HG02870 (cell line): Measurements from ENCODE around the gene SH3RF3.
"Not testable (repeated sequence)": the region's sequence is repeated elsewhere in the genome, so short reads cannot be mapped to it uniquely, and the experiment has no call there.

ENCODE experiments used
- ATAC-seq: cut with Tn5 transposase; IDR thresholded peaks from one replicate; pipeline ENCODE4 v1.9.1; 2021; ENCODE audit warnings: mild to moderate bottlenecking, moderate library complexity; ENCODE audit not compliant: unreplicated experiment

SH3RF3 gene

DNA sequence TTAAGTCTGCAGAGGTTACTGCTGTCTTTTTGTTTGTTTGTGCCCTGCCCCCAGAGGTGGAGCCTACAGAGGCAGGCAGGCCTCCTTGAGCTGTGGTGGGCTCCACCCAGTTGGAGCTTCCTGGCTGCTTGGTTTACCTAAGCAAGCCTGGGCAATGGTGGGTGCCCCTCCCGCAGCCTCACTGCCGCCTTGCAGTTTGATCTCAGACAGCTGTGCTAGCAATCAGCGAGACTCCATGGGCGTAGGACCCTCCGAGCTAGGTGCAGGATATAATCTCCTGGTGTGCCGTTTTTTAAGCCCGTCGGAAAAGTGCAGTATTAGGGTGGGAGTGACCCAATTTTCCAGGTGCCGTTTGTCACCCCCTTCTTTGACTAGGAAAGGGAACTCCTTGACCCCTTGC lies 11.8 kb upstream of the SH3RF3 start:
- not testable (repeated sequence) for ATAC-seq

DNA sequence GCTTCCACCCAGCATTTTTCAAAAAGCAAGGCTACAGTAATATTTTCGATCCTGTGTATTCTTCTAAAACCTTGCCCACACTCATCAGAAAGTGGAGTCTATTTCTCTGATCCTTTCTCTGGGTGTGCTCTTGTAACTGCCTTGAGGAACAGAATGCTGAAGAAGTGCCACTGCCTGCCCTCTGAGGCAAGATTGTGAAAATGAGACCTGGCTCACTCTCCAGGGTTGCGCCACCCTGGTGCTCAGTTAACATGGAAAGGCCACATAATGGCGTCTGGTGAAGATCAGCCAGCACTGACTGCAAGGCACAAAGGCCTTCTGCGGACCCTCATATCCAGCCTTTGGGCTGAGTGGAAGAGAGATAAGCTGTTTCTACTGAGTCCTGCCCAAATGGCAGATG lies 11.2 kb upstream of the SH3RF3 start:
- no peak for ATAC-seq

- ATAC-seq = no peak
These were observed 10.7 kb upstream of the SH3RF3 start for GRCh38 chr2:109118321-109118720.

GRCh38 chr2:109120166-109120565 lies 8.8 kb upstream of the SH3RF3 start:
- no peak for ATAC-seq

- not testable (repeated sequence) for ATAC-seq
These were observed 8.3 kb upstream of the SH3RF3 start for GRCh38 chr2:109120686-109121085.

- no peak for ATAC-seq
These were observed 5.3 kb upstream of the SH3RF3 start for GRCh38 chr2:109123586-109124201.

DNA sequence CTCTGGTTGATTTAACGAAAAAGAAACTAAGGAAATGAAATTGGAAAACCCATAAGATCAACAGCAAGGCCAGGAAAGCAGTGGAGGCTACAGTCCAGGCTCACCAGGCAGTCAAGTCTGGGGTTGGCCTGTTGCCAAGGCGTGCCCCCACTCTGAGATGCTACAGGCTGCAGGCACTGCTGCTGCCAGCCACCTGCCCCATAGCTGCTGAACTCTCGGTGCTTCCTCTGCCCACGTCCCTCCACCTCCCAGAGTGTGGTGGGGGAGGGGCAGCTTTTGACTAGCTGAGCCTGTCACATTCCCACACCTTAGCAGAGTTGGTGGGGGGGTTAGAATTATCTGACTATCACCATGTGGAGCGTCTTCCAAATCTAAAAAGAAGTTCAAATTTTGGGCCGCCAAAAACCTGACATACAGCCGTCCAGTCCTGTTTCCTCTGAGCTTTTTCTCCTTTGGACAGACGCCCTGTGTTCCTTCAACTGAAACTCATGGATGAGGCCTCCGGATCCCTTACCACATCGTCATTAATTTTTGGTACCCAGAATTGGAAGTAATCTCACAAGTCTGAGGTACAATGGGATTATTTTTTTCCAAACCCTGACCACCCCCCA lies 3.9 kb upstream of the SH3RF3 start:
- ATAC-seq = no peak

DNA sequence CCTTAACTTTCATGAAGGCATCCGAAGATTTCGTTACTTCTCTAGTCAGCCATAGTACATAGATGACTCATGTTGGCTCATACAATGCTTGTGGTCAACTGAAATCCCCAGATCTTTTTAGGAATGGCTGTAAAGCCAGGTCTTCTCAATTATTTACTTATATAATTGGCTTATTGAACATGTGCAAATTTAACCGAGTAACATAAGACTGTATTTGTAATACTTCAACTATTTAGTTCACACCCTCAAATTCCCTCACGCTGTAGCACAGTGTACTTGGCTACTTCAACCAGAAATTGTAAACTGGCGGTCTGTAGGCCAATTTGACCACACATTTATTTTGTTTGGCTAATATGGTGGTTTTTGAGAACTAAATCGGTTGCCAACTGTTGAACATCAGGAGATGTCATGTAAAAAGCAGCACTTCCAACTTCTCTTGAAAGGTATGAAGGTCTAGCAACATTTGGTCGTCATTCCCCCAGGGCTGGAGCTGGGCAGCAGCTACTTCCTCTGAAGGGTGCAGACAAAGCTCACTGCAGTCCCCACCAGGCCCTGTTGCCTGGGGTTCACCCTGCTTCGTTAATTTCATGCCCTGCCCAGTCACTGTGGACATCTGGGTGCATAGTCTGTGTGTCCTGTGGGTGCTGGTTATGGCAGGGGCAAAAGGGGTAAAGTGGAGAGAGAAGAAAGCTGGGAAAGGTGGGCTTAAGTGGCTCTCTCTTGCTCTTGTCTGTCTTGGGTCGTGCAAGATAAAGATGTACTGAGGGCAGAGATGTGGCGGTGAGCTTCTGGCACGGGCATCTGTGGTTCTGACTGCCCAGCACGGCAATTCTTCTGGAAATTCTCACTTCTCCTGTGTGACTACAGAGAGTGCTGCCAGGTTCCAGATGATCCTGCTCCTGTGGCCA lies 3.2 kb upstream of the SH3RF3 start:
- ATAC-seq = no peak

- no peak for ATAC-seq
These were observed 2.5 kb upstream of the SH3RF3 start for GRCh38 chr2:109126501-109126860.

- no peak for ATAC-seq
These were observed 1.4 kb upstream of the SH3RF3 start for GRCh38 chr2:109127556-109127955.

- ATAC-seq = peak; percentile 64
These were observed 873 bp upstream of the SH3RF3 start for GRCh38 chr2:109128048-109128615.

- ATAC-seq = peak; percentile 20
These were observed 433 bp downstream of the SH3RF3 start for GRCh38 chr2:109129356-109129920.

DNA sequence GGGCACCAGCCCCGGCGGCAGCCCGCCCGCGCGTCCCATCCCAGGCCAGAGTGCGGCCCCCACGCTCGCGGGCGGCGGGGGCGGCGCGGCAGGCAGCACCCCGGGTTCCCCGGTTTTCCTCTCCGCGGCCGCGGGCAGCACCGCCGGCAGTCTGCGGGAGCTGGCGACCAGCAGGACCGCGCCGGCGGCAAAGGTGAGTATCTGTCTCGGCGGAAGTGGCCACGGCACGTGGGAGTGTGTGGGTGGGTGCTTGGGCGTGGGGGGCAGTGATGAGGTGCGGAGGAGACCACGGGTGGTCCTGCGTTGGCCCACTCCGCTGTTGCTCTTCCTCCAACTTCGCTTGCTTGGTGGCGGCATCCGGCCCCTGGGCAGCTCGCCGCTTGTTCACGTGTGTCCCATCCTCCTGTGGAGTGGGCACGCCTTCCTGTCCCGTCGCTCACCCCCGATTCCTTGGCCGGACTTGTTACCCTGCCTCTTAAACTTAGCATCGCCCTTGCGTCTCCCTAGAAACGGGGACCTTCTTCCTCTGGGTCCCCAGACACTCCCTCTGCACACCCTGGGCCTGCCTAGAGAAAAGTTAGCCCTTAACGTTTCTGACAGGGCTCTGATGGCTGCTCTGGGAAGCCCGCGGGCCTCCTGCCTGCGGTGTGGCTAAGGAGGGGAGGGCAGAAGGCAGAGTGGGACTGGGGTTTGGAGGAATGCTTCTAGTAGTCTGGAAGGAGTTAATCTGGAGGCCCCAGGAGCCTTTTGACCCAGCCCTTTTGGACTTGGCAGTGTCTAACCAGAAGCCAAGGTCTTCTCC lies 1.1 kb downstream of the SH3RF3 start:
- ATAC-seq = no peak

GRCh38 chr2:109130723-109130995 lies 1.7 kb downstream of the SH3RF3 start:
- no peak for ATAC-seq

- ATAC-seq = no peak
These were observed 2.8 kb downstream of the SH3RF3 start for GRCh38 chr2:109131777-109132176.

GRCh38 chr2:109132626-109133025 lies 3.6 kb downstream of the SH3RF3 start:
- no peak for ATAC-seq

GRCh38 chr2:109133746-109134145 lies 4.7 kb downstream of the SH3RF3 start:
- ATAC-seq = no peak

DNA sequence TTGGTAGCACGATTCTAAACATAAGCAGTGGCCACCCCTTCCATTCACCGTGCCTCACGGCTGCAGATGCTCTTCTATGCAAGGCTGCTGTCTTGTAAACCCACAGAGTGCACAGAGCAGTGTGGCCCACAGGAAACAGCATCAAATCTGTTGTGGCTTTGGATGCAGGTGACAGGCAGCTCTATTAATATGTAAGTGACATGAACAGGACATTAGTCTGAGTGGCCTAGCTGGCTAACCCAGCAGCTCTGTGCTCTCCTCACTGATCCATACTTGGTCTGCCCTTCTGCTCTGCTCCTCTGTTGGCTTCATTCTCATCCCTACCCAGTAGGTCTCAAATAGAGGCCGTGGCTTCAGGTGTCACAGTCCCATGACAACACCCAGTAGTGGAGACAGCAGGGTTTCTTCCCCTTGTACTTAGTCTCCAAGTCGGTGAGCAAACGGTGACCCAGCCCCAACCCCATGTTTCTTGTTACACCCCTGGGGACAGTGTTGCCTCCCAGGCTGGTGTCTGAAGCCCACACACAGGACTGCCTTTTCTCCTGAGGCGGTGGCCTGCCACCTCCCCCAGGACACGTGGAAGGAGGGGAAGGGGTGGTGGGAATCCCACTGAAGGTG lies 5.8 kb downstream of the SH3RF3 start:
- peak; percentile 60 for ATAC-seq

- no peak for ATAC-seq
These were observed 6.6 kb downstream of the SH3RF3 start for GRCh38 chr2:109135359-109136197.
